GM10266 (cell line): ENCODE results near the gene UNK.
"Not testable (repeated sequence)": the region's sequence is repeated elsewhere in the genome, so short reads cannot be mapped to it uniquely, and the experiment has no call there.

Experiments used
- DNase-seq: peaks from one replicate; pipeline ENCODE4 v3.0.0; 2012; ENCODE audit errors: extremely low spot score
- CTCF ChIP-seq: IDR thresholded peaks from 2 replicates; pipeline ENCODE4 v1.5.1; 2012; ENCODE audit warnings: mild to moderate bottlenecking, low read depth; ENCODE audit not compliant: control insufficient read depth, insufficient read depth; ENCODE audit errors: missing control alignments

UNK gene

GRCh38 chr17:75776386-75777295, 8.0 kb upstream of the UNK start:
- no peak for DNase-seq
- TF ChIP-seq CTCF, result no peak

GRCh38 chr17:75777296-75777922, 7.2 kb upstream of the UNK start:
- no peak for DNase-seq
- TF ChIP-seq CTCF, result no peak

GRCh38 chr17:75778066-75778860, 6.3 kb upstream of the UNK start:
- not testable (repeated sequence) for DNase-seq

- TF ChIP-seq CTCF, result peak; percentile 73
- peak; percentile 62 for DNase-seq
These were observed 5.8 kb upstream of the UNK start for GRCh38 chr17:75778861-75779249.

GRCh38 chr17:75779250-75779986, 5.2 kb upstream of the UNK start:
- peak; percentile 97 for DNase-seq
- no peak for TF ChIP-seq CTCF

GRCh38 chr17:75779987-75780889, 4.4 kb upstream of the UNK start:
- no peak for TF ChIP-seq CTCF
- DNase-seq, result no peak
